NCI-H748 (cell line): ENCODE measurements around the gene PLCL2.

Experiments
- DNase-seq: peaks from one replicate; lab custom pipeline; 2025; ENCODE audit not compliant: unreplicated experiment; lab: John Stamatoyannopoulos, UW

The PLCL2 gene

DNA sequence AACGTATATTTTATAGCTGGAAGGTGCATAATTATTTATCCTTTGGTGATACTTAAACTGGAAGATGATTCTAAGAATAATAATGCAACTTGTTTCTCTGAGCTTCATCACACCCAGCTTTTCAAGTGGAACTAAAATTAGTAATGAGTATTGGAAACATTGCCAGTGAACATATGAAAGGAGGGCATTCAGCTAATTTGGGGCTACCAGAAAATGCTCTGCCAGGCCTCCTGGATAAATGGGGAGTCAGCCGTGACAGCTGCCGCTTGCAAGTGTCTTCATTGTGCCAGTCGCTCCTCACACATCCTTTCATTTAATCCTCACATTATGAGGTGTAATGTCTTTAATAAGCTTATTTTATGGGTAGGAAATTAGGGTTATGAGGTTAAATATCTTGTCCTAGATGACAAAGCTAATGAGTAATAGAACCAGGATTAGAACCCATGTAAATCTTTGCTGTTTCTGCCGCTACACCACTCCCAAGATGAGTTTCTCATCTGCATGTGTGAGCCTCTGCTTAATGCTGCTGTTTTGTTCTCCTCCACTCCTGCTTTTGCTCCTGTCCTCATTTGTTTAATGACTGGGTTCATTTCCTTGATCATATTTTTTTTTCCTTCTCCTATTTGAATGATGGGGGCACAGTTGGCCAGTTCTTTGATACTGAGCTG, 155.7 kb downstream of the PLCL2 start:
- DNase-seq = no peak

DNA sequence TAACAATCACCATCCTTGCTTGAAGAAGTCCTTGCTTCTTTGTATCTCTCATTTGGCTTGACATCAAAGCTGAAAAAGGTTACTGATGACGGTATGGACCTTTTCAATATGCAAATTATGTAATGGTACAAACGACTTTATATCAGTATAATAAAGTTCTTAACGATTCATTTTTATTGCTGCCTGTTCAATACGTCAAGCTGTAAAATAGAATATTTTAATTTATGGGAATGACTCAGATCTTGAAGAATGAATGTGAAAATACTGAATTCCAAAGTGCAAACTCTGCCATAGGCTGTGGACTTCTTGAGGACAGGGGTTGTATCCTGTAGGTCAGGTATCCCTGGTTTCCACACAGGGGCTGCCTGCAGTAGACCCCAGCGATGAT, 156.2 kb downstream of the PLCL2 start:
- DNase-seq = no peak

DNA sequence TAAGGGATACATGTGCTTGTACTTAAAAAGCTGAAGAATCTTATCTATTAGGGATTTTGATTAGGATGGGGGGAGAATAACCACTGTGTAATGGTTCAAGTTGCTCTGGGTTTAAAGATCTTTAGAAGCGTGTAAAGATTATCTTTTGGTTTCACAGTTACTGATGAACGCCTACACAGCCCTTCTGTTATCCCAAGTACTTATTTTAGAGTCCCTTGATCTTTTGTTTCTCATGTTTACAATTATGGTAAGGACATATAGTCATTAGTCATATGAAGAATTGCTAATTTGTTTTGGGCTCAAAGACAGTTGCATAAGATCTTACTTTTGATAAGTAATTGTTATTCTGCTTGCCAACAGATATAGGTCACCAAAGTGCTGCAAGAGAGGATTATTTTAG, 160.1 kb downstream of the PLCL2 start:
- no peak for DNase-seq

DNA sequence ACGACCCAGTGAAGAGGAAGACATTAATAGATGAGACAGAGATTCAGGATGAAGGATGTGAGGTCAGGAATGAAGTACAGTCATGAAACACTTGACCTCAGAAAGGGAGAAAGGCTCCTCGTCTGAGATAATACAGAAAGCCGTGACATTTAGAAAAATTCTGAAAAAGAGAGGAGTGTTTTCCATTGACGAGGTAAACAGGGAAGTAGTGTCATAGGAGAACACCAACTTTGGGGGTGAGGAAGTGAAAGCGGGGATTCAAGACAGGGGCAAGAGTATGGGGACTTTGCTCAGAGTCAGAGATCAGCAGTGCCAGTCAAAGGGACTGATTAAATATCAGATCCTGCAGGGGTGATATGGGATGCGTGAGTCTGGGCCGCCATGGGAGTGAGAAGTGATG, 160.9 kb downstream of the PLCL2 start:
- DNase-seq = no peak

DNA sequence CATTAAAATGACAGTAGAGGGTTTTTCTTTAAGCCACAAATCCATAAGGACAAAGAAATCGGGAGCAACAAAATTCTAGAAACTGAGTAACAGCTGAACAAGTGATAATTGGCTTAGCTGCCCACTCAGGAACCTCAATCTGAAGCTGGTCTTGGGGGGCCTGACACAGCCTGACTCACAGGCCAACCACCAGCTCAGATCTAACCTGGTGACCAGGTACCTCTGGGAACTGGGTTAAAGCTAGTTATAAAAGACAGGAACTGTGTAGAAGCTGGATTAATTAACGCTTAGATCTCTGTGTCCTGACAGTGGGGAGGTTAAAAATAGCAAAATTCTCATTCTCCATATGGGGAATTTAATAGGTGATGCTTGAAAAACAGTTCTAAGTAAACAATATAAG, 161.9 kb downstream of the PLCL2 start:
- no peak for DNase-seq

DNA sequence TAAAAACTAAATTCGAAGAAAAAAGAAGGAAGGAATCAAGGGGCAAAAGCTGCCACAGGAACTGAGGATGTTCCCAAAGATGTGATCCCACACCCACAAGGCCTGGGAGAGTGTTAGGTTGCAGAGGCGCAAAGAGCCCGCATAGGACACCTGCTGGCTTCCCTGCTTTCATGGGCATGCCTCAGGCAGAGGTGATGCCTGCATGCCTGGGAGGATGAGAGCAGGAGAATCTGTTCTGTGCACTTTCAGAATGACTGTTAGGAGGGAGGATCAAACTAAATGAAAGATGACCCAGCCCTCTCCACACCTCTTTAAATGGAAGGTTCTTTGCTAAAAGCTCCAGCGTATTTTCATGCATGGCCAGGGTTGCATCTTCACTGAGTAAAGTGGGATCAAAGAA, 162.4 kb downstream of the PLCL2 start:
- DNase-seq = peak; percentile 0

DNA sequence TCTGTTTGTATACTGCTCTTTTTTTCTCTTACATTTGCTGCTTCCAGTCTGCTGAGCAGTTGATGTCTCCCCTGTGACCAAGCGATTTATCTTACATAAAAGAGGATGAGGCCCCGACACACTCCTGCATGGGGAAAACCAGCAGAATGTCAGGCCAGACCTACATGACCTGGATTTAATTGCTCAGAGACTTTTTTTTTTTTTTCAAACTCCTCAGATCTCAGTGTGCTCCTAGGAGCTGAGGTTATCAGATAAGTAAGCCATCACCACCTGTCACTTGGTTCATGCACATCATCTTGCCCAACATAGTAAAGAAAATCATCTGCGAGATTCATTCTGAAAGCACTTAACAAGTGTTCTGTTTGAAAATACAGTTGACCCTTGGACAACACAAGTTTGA, 163.1 kb downstream of the PLCL2 start:
- no peak for DNase-seq

DNA sequence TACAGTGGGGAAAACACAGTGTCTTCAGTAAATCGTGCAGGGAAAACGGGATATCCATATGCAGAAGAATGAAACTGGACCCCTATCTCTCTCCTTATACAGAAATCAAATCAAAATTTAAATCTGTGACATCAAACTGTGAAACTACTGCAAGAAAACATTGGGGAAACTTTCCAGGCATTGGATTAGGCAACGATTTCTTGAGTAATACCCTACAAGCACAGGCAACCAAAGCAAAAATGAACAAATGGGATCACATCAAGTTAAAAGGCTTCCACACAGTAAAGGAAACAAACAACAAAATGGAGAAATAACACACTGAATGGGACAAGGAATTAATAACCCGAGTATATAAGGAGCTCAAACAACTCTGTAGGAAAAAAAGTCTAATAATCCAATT, 165.3 kb downstream of the PLCL2 start:
- DNase-seq = no peak

DNA sequence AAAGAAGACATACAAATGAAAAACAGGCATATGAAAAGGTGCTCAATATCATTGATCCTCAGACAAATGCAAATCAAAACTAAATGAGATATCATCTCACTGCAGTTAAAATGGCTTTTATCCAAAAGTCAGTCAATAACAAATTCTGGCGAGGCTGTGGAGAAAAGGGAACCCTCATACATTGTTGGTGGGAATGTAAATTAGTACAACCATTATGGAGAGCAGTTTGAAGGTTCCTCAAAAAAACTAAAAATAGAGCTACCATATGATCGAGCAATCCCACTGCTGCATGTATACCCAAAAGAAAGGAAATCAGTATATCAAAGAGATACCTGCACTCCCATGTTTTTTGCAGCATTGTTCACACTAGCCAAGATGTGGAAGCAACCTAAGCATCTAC, 165.8 kb downstream of the PLCL2 start:
- no peak for DNase-seq

DNA sequence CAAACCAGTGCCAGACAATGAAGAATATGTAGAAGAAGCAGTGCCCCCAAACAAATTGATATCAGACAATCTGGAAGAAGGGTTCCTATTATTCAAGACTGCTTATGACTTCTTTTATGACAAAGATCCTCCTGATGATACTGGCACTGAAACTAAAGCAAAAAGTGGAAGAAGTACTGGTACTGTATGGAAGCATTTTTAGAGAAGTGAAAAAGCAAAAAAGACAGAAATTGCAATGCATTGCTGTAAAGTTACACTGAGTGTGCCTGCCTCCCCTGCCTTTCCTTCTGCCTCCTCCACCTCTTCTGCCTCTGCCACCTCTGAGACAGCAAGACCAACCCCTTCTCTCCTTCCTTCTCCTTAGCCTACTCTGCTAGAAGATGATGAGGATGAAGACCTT, 167.6 kb downstream of the PLCL2 start:
- no peak for DNase-seq

DNA sequence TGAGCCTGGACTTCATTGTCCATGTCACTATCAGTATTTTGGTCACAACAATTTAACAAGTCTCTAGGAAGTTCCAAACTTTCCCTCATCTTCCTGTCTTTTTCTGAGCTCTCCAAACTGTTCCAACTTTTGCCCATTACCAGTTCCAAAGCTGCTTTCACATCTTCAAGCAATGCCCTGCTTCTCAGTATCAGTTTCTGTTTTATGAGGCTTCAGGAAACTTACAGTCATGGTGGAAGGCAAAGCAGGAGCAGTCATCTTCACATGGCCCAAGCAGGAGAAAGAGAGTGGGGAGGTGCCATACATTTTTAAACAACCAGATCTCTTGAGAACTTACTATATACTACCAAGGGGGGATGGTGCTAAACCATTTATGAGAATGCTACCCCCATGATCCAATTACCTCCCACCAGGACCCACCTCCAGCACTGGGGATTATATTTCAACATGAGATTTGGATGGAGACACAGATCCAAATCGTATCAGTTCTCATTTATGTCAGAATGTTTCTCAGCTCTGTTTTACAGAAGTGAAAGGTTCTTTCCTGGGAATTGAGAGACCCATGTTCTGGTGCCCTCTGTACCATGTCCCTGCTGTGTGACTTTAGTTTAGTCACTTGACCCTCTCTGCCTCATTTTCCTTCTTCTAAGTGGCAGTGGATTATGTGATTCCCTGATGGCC, 169.7 kb downstream of the PLCL2 start:
- DNase-seq = no peak

DNA sequence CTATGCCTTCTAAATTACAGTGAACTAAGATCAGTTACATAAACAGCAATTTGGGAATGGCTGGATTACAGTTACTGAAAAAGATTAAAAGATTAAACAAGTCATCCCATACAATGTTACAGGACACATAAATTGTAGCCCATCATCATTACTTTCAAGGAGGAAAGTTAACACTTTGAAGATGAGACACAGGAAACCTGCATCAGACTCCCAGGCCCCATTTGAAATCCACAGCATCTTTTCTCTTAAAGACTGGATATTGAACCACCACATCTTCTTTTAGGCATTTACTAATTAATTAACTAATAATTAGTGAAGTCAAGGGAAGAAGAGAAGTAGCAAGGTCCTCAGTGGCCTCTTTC, 170.2 kb downstream of the PLCL2 start:
- DNase-seq = no peak

DNA sequence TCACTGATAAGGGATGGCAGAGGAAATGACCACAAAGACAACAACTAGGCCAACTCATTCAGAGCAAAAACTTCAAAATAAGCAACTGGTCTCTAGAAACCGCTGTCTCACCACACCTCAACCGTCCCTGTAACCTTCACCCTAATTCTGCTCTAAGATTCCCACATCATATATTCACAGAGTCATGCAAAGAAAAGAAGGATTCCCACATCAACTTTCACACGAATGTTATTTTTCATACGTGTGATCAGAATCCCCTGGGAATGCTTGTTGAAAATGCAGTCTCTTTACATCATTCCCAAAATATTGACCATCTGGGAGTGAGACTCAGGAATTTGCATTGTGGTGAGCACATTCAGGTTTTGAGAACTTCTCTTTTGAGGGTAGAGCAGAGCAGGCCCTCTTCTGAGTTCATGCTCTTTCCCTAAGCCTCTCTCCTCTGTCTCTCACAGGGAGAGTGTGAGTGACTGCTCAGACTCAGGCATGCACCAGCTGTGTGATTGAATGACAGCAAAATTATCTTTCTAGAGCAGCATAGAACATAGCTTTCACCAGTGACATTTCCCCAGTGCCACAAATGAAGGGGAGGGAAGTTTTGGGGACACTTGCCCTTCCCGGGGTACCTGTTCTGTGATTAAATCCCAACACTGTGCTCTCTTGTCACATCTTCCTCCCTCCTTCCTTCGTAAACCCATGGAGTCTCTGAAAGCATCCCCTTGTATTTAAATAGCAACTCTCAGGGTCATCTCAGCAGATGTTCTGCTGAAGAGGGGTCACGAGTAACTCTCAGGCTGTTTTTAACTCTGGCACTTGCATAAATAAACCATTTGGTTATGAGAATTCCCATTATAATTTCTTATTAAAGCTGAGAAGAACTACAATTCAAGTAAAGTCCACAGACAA, 170.9 kb downstream of the PLCL2 start:
- DNase-seq = no peak

DNA sequence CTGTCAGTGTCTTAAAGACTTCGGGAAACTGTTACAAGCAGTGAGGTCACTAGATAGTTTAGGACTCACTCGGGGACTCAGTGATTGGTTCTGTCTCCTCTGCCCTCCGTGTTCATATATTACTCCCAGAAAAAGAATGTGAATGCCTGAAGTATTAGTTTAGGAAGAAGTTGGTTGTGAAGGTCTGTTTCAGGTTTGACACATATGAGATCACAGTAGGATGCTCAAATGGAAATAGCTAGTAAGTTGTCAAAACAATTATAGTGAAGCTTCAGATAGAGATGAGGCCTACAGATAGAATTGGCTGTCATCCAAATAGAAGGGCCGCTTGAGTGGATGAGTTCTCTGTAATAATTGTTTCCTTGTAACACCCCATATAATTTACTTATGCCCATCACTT, 172.6 kb downstream of the PLCL2 start:
- DNase-seq = peak; percentile 50

DNA sequence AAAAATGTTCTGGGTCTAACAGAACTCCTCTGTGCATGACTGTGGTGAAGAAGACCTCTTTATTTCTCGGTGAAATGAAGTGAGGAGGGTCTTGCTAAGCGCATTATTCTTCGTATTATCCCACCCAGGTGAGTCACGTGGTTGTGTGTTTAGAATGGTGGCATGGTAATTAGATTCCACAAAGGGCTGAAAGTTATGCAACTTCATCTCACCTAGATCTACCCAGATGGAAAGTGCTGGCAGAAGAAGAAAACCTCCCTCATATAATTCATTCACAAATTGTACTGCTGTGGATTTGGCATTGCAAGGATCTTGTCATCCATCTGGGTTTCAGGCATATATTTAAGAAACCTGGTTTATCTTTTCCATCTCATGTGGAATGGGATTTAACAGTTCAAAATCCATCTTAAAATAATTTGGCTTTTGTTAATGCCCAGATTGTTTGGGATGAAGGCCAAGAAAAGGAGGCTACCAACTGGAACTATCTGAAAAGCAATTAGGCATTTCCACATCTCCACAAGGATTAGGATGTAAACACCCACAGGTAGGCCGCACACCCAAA, 175.3 kb downstream of the PLCL2 start:
- no peak for DNase-seq

DNA sequence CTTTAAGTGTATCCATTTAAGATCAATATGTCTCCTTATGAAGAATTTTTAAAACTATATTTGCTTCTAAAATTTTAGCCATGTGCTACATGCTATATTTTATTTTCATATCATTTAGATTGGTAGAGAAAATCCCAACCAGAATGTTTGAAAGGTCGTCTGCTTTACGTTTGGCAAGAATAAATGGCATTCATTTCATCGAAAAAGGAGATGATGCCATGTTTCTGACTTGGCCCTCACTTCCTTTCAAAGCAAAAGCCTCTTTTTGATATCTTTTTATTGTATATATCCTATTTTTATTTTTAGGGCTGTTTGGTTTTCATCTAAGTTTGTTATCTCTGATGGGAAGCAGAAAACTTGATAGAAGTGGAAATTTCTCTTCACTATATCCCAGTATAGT, 176.2 kb downstream of the PLCL2 start:
- no peak for DNase-seq

DNA sequence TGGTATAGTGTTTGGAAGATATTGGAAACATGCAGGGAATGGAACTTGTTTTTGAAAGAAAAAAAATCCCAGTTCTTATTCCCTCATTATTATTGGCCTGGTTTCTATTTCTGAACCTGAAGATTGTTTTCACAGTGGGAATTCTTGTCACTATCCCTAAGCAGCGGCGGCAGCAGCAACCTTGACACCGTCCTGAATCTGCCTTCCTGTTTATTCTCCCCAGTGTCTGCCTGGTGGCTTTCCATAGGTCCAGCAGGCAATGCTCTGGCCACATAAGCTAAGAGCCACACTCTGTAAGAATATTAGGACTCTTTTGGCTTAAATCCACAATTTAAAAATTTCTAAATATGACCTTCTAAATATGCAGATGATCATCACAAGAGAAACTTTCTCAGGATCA, 178.0 kb downstream of the PLCL2 start:
- no peak for DNase-seq

DNA sequence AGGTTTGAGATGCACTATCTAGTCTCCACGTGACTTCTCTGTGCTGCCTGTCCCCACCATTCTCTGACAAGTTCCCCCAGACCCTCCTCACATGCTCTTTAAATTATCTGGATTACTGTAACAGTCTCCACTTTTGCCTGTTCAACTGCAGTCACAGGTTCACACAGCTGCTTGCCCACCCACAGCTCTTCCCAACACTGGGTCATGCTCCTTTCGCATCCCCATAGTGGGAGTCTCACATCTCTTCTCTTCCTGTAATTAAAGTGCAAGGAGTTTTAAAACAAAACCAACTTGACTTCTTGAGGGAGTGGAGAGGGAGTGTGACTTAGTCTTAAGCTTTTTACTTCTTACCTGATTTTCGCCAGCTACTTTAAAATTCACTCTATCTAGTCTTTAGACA, 178.8 kb downstream of the PLCL2 start:
- no peak for DNase-seq

DNA sequence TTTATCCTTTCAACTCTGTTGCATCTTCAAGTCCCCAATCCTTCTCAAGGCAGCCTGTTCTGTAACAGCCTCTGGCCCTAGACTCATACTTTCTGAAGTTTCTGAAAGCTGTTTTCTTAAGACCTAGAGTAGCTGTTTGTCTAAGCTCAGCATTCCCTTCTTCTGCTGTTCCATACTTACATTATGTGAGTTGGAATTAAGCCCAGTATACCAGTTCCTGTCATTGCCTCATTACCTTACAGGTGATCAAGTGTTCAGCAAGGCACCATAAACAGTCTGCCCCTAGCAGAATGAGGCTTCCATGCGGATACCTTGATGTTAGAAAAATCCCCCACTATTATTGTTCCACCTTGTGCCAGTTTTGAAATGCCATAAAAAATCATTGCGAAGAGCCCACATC, 180.6 kb downstream of the PLCL2 start:
- DNase-seq = peak; percentile 12

DNA sequence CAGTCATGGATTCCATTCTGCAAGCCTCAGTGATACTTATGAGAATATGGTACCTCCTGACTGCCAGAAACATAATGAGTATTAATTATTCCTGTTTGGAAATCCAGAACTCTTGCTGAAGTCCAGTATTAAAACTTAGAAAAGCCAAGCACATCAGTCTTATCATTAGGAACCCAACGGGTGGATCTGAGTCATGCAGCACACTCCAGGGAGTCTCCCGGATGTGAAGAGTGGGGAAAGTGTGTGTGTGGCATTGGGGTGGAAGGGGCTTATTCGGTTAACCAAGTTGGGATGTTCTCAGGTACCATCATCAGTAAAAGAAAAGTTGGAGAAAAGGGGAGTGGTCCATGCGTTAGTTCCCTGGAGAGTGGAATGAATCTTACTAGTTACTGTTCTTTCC, 181.1 kb downstream of the PLCL2 start:
- no peak for DNase-seq

DNA sequence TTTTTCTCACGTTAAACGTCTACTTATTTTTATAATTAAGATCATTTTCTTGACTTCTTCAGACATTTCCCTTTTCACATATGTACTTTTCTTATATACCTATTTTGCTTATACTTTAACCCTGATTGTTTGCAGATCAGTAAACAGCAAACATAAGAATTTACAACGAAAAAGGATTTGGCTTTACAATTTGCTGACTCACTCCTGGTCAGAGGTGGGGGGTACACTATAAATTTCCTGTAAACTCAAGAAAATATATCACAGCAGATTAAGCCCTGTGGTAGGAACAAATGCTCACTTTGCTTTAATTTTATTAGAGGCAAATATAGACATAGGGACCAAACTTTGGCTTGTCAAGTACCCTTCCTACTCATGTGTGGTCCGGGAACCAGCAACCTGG, 185.0 kb downstream of the PLCL2 start:
- DNase-seq = no peak
